HG02588 (cell line): ENCODE measurements around the gene CEP135.

Experiments
- ATAC-seq: cut with Tn5 transposase; IDR thresholded peaks from one replicate; pipeline ENCODE4 v1.9.1; 2021; ENCODE audit warnings: mild to moderate bottlenecking, moderate library complexity; ENCODE audit not compliant: unreplicated experiment

CEP135 gene

GRCh38 chr4:56007154-56007553, 58.4 kb downstream of the CEP135 start:
- no peak for ATAC-seq

GRCh38 chr4:56008206-56008605, 59.5 kb downstream of the CEP135 start:
- ATAC-seq = no peak

GRCh38 chr4:56026596-56026995, 77.9 kb downstream of the CEP135 start:
- ATAC-seq = no peak

GRCh38 chr4:56028165-56028564, 79.4 kb downstream of the CEP135 start:
- ATAC-seq = no peak

GRCh38 chr4:56038487-56039162, 89.9 kb downstream of the CEP135 start:
- ATAC-seq = no peak

- no peak for ATAC-seq
Measured at GRCh38 chr4:56040842-56041241, 92.1 kb downstream of the CEP135 start.

- no peak for ATAC-seq
Measured at GRCh38 chr4:56042225-56042624, 93.5 kb downstream of the CEP135 start.

GRCh38 chr4:56048383-56048701, 99.6 kb downstream of the CEP135 start:
- no peak for ATAC-seq

- ATAC-seq = peak; percentile 95
Measured at GRCh38 chr4:56048702-56049431, 100.1 kb downstream of the CEP135 start.

- no peak for ATAC-seq
Measured at GRCh38 chr4:56050625-56051024, 101.9 kb downstream of the CEP135 start.

GRCh38 chr4:56051029-56051709, 102.4 kb downstream of the CEP135 start:
- no peak for ATAC-seq

- ATAC-seq = no peak
Measured at GRCh38 chr4:56051710-56052075, 102.9 kb downstream of the CEP135 start.

- ATAC-seq = no peak
Measured at GRCh38 chr4:56052481-56052880, 103.7 kb downstream of the CEP135 start.

GRCh38 chr4:56052966-56053365, 104.2 kb downstream of the CEP135 start:
- ATAC-seq = no peak

GRCh38 chr4:56055027-56055977, 106.6 kb downstream of the CEP135 start:
- ATAC-seq = no peak

GRCh38 chr4:56055991-56056390, 107.2 kb downstream of the CEP135 start:
- no peak for ATAC-seq

GRCh38 chr4:56058555-56058954, 109.8 kb downstream of the CEP135 start:
- ATAC-seq = no peak

GRCh38 chr4:56060036-56060435, 111.3 kb downstream of the CEP135 start:
- ATAC-seq = no peak

GRCh38 chr4:56062106-56062505, 113.4 kb downstream of the CEP135 start:
- ATAC-seq = no peak

GRCh38 chr4:56062526-56063145, 113.9 kb downstream of the CEP135 start:
- no peak for ATAC-seq

- ATAC-seq = no peak
Measured at GRCh38 chr4:56066493-56066892, 117.7 kb downstream of the CEP135 start.
